K562 (cell line): ENCODE data around the gene SDF4. TPM values are rescaled to one million over a fixed set of nuclear protein-coding genes. Genes with fewer than 3 reads are reported as not detected.

Experiments used
- ATF1 ChIP-seq, 2 experiments: fragments of 450-650 bp in 1 of 2; IDR thresholded peaks; 2 replicates each; pipeline ENCODE4 v1.6.1; 2016; ENCODE audit warnings: missing compliant biosample characterization in 1 of 2, missing genetic modification characterization in 1 of 2
- ESRRA ChIP-seq: fragments of 450-650 bp; IDR thresholded peaks from 2 replicates; pipeline ENCODE4 v1.6.1; 2014; ENCODE audit warnings: low read depth, mild to moderate bottlenecking, moderate library complexity, borderline replicate concordance
- ETS2 ChIP-seq: IDR thresholded peaks from 2 replicates; pipeline ENCODE4 v1.6.1; 2016; ENCODE audit warnings: borderline replicate concordance, missing genetic modification characterization, mild to moderate bottlenecking, moderate library complexity, missing compliant biosample characterization; ENCODE audit not compliant: poor library complexity, severe bottlenecking
- HOXB6 ChIP-seq: fragments of 250-450 bp; sonication (Bioruptor Pico); IDR thresholded peaks from 2 replicates; pipeline ENCODE4 v1.5.1; 2022; ENCODE audit warnings: mild to moderate bottlenecking, borderline replicate concordance
- ILF3 ChIP-seq: fragments of 450-650 bp; IDR thresholded peaks from 2 replicates; pipeline ENCODE4 v1.6.1; 2018; ENCODE audit warnings: antibody characterized with exemption, mild to moderate bottlenecking, moderate library complexity, borderline replicate concordance
- KAT2B ChIP-seq: IDR thresholded peaks from one replicate; pipeline ENCODE4 v1.6.1; 2012; ENCODE audit warnings: low read depth, mild to moderate bottlenecking, control low read depth, inconsistent platforms, low read length, moderate library complexity
- KLF13 ChIP-seq: fragments of 450-650 bp; IDR thresholded peaks from 2 replicates; pipeline ENCODE4 v1.6.1; 2016; ENCODE audit warnings: missing genetic modification characterization, low read depth, mild to moderate bottlenecking, missing compliant biosample characterization, moderate library complexity, borderline replicate concordance
- L3MBTL2 ChIP-seq: fragments of 450-650 bp; IDR thresholded peaks from 2 replicates; pipeline ENCODE4 v1.6.1; 2016; ENCODE audit warnings: mild to moderate bottlenecking, moderate library complexity
- MYC ChIP-seq, 2 experiments: fragments of 250-450 bp in 1 of 2; sonication (Bioruptor Pico) in 1 of 2; IDR thresholded peaks; 2 replicates each; pipeline versions ENCODE4 v1.5.1 to v1.6.1; 2012 to 2021; ENCODE audit warnings: low read depth in 2 of 2, borderline replicate concordance in 1 of 2, improper control_type of control experiment in 1 of 2, low read length in 1 of 2, mild to moderate bottlenecking in 1 of 2, moderate library complexity in 1 of 2
- POU5F1 ChIP-seq: fragments of 150-350 bp; IDR thresholded peaks from 2 replicates; pipeline ENCODE4 v1.6.1; 2014; ENCODE audit warnings: borderline replicate concordance, low read length, low read depth, mild to moderate bottlenecking; ENCODE audit not compliant: partially characterized antibody
- PURB ChIP-seq: sonication (generic); formaldehyde crosslinking; IDR thresholded peaks from 2 replicates; pipeline ENCODE4 v1.9.0; 2021; ENCODE audit warnings: low read depth, mild to moderate bottlenecking, missing genetic modification reagents
- RUNX1 ChIP-seq: sonication (generic); IDR thresholded peaks from 2 replicates; pipeline ENCODE4 v1.6.1; 2016; ENCODE audit warnings: antibody characterized with exemption, low read depth
- SP2 ChIP-seq: IDR thresholded peaks from 2 replicates; pipeline ENCODE4 v1.6.1; 2011; ENCODE audit warnings: mild to moderate bottlenecking, low read depth, low read length, moderate library complexity; ENCODE audit not compliant: poor library complexity, severe bottlenecking; ENCODE audit errors: extremely low read depth
- XRCC5 ChIP-seq: fragments of 200-400 bp; formaldehyde crosslinking; IDR thresholded peaks from 2 replicates; pipeline ENCODE4 v1.6.1; 2017; ENCODE audit warnings: low read depth, mild to moderate bottlenecking, low read length
- ZBTB7A ChIP-seq: IDR thresholded peaks from 2 replicates; pipeline ENCODE4 v1.6.1; 2011; ENCODE audit warnings: low read depth, mild to moderate bottlenecking, low read length, moderate library complexity, borderline replicate concordance; ENCODE audit not compliant: control insufficient read depth
- ZKSCAN3 ChIP-seq: fragments of 250-450 bp; sonication (Bioruptor Pico); IDR thresholded peaks from 2 replicates; pipeline ENCODE4 v1.4.0; 2020
- ZNF316 ChIP-seq: fragments of 450-650 bp; IDR thresholded peaks from 2 replicates; pipeline ENCODE4 v1.6.1; 2016
- ZNF324 ChIP-seq: fragments of 250-450 bp; sonication (Bioruptor Pico); IDR thresholded peaks from 2 replicates; pipeline ENCODE4 v1.4.0; 2020; ENCODE audit warnings: mild to moderate bottlenecking
- polyA plus RNA-seq, 8 experiments: library from polyadenylated mRNA; depleted of rRNA in 4 of 8; stranded (reverse) in 5 of 8; unstranded in 3 of 8; fragments of >200 nt; fragmentation: Nextera tagmentation in 2 of 8; fragmentation: Illumina TruSeq in 1 of 8; extraction: Ambion mirVana in 2 of 8; extraction: Trizol in 1 of 8; gene quantifications; 2 replicates each; pipeline versions ENCODE4 v1.2.1 to v1.2.3, GENCODE V29; 2011 to 2014; ENCODE audit warnings: inconsistent platforms in 1 of 8, missing spikeins in 1 of 8
- total RNA-seq, 7 experiments: library from RNA; depleted of rRNA in 6 of 7; stranded (reverse); fragments of >200 nt in 6 of 7; fragmentation: Illumina TruSeq in 2 of 7; extraction: Trizol in 2 of 7; gene quantifications; 2 replicates each; pipeline versions ENCODE4 v1.2.1 to v1.2.3, GENCODE V29; 2011 to 2021; ENCODE audit warnings: low replicate concordance in 1 of 7
- TF ChIP-seq, protein P1 (sequence below): sonication (generic); formaldehyde crosslinking; IDR thresholded peaks from 2 replicates; pipeline ENCODE4 v1.8.1; 2023; ENCODE audit warnings: mild to moderate bottlenecking, missing genetic modification reagents
- TF ChIP-seq, protein P2 (sequence below): IDR thresholded peaks from 2 replicates; pipeline ENCODE4 v1.6.1; 2011; ENCODE audit not compliant: insufficient read length; ENCODE audit errors: extremely low read depth
- TF ChIP-seq, protein P3 (sequence below): fragments of 450-650 bp; IDR thresholded peaks from 2 replicates; pipeline ENCODE4 v1.6.1; 2016; ENCODE audit warnings: antibody characterized with exemption
- TF ChIP-seq, protein P4 (sequence below): fragments of 450-650 bp; formaldehyde crosslinking; IDR thresholded peaks from 2 replicates; pipeline ENCODE4 v1.4.0; 2022; ENCODE audit warnings: mild to moderate bottlenecking, moderate library complexity

The SDF4 gene
- total and polyA plus RNA-seq, 9 of the 15 experiments (the other 6 are each of a cell fraction or from before 2014, with no cell fraction given), result 0.35 to 160 (median 65.2) TPM

DNA sequence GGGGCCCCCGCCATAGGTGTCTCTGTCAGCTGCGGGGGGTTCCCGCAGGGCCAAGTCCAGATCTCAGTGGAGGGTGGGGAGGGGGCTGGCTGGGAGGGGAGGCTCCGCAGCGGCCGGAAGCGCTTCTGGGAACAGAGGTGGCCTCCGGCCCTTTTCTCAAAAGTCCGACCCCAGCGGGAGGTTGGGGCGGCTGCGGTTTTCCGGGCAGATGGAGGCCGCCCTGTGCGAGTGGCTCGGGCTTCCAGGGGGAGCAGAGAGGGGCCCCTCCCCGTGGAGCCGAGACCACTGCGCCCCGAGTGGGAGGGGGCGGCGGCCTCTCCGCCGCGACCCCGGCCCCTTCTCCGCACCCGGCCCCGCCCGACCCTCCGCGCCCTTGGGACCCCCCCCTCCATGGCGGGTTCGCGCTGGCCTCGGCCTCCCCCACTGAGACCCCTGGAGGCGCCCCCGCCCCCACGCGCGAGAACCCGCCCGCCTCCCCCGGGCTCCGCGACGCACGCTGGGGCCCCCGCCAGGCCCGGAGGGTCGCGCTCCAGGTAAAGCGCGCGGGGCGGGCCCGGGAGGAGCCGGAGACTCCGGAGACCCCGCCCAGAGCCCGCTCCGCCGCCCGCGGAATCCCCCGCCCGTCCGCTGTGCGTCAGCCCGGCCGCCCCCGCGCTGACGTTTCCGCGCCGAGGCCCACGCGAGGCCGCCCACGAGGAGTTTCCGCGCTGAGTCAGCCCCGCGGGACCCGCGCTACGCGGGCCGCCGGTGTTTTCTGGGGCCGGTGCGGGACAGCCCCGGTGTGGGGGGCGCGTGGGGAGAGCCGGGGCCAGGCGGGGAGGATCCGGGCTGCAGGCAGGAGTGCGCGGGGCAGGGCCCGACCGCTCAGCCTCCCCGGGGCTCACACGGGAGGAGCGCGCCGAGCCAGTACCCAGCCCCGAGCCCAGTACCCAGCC lies 30.7 kb downstream of the SDF4 start (continued):
- TF ChIP-seq KLF13 (tag) (no peak), SP2 (no peak), L3MBTL2 (peak; percentile 90), KAT2B (no peak), ZBTB7A (peak; percentile 96; the same call in 1 of the 2 replicates), ILF3 (no peak), ESRRA (peak; percentile 40; the same call in 1 of the 2 replicates), MYC (IDR thresholded peaks at IDR 0.05; ENCODE audit: low read depth, low read length) (peak; percentile 55; the same call in 1 of the 2 replicates), MYC (CRISPR knock-in tag; IDR thresholded peaks at IDR 0.05; ENCODE audit: borderline replicate concordance, low read depth) (no peak), POU5F1 (no peak), ZNF324 (CRISPR knock-in tag) (no peak), XRCC5 (no peak), RUNX1 (no peak), ZKSCAN3 (CRISPR knock-in tag) (no peak), HOXB6 (CRISPR knock-in tag) (no peak), ATF1 (CRISPR knock-in tag; IDR thresholded peaks at IDR 0.05) (no peak), ATF1 (tag; IDR thresholded peaks at IDR 0.05) (peak; percentile 65), PURB (CRISPR knock-in tag) (no peak), ZNF316 (no peak), ETS2 (tag) (no peak)
- TF ChIP-seq, protein P1, sequence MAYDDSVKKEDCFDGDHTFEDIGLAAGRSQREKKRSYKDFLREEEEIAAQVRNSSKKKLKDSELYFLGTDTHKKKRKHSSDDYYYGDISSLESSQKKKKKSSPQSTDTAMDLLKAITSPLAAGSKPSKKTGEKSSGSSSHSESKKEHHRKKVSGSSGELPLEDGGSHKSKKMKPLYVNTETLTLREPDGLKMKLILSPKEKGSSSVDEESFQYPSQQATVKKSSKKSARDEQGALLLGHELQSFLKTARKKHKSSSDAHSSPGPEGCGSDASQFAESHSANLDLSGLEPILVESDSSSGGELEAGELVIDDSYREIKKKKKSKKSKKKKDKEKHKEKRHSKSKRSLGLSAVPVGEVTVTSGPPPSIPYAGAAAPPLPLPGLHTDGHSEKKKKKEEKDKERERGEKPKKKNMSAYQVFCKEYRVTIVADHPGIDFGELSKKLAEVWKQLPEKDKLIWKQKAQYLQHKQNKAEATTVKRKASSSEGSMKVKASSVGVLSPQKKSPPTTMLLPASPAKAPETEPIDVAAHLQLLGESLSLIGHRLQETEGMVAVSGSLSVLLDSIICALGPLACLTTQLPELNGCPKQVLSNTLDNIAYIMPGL (CRISPR knock-in tag), result no peak
- TF ChIP-seq, protein P2, sequence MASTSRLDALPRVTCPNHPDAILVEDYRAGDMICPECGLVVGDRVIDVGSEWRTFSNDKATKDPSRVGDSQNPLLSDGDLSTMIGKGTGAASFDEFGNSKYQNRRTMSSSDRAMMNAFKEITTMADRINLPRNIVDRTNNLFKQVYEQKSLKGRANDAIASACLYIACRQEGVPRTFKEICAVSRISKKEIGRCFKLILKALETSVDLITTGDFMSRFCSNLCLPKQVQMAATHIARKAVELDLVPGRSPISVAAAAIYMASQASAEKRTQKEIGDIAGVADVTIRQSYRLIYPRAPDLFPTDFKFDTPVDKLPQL, result no peak
- TF ChIP-seq, protein P3, sequence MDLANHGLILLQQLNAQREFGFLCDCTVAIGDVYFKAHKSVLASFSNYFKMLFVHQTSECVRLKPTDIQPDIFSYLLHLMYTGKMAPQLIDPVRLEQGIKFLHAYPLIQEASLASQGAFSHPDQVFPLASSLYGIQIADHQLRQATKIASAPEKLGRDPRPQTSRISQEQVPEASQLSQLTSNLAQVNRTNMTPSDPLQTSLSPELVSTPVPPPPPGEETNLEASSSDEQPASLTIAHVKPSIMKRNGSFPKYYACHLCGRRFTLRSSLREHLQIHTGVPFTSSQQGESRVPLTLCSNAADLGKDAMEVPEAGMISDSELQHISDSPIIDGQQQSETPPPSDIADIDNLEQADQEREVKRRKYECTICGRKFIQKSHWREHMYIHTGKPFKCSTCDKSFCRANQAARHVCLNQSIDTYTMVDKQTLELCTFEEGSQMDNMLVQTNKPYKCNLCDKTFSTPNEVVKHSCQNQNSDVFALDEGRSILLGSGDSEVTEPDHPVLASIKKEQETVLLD, result peak; percentile 55; the same call in 1 of the 2 replicates
- TF ChIP-seq, protein P4, sequence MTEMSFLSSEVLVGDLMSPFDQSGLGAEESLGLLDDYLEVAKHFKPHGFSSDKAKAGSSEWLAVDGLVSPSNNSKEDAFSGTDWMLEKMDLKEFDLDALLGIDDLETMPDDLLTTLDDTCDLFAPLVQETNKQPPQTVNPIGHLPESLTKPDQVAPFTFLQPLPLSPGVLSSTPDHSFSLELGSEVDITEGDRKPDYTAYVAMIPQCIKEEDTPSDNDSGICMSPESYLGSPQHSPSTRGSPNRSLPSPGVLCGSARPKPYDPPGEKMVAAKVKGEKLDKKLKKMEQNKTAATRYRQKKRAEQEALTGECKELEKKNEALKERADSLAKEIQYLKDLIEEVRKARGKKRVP, result no peak
